T-helper 17 cell (primary cell): ENCODE measurements around the gene CRLF2. TPM values are rescaled to one million over a fixed set of nuclear protein-coding genes. Genes with fewer than 3 reads are reported as not detected.
A peak's percentile ranks its signal among the peaks of the same experiment; 100 is the strongest.
"Not testable (repeated sequence)": the region's sequence is repeated elsewhere in the genome, so short reads cannot be mapped to it uniquely, and the experiment has no call there.

ENCODE experiments used
- ATAC-seq: fragments of 150-1000 bp; cut with Tn5 transposase; 2 replicates; pipeline ENCODE4 v1.10.0; 2021; ENCODE audit warnings: mild to moderate bottlenecking, moderate library complexity
- DNase-seq, 3 donors: peaks; one replicate each; pipeline versions ENCODE4 v3.0.0 to v3.0.0-alpha.2; 2020 to 2021
- H3K9me3 ChIP-seq: one replicate; pipeline ENCODE4 v1.7.0; 2013; ENCODE audit warnings: low read length, mild to moderate bottlenecking; ENCODE audit not compliant: control insufficient read depth, poor library complexity, severe bottlenecking
- H3K27ac Mint-ChIP-seq: one replicate; pipeline ENCODE4 v1.8.0; 2022; ENCODE audit warnings: mild to moderate bottlenecking, moderate library complexity, mixed read lengths
- H3K27me3 Mint-ChIP-seq: one replicate; pipeline ENCODE4 v1.8.0; 2022; ENCODE audit warnings: mixed read lengths
- H3K36me3 Mint-ChIP-seq: one replicate; pipeline ENCODE4 v1.8.0; 2022; ENCODE audit warnings: low read depth, mixed read lengths
- H3K4me1 Mint-ChIP-seq: one replicate; pipeline ENCODE4 v1.8.0; 2022; ENCODE audit warnings: mild to moderate bottlenecking, mixed read lengths
- H3K4me3 Mint-ChIP-seq: one replicate; pipeline ENCODE4 v1.8.0; 2022; ENCODE audit warnings: mild to moderate bottlenecking, moderate library complexity, mixed read lengths
- total RNA-seq, 4 donors: library from RNA in 2 of 4; stranded (reverse) in 2 of 4; gene quantifications; one replicate each; pipeline ENCODE4 v1.2.3 and lab custom pipeline; 2022 to 2026

The CRLF2 gene
- total RNA-seq, 2 donors from 2014 or later: 0.26 to 0.40 TPM

- no peaks in the 10 kb centered on the region for H3K9me3 ChIP-seq
- Mint-ChIP-seq H3K4me3 (no peak overlapping the region), H3K27ac (peak overlapping the region; percentile 39), H3K27me3 (peaks cover 12% of the 10 kb centered on the region), H3K36me3 (no peaks in the 10 kb centered on the region), H3K4me1 (no peaks in the 10 kb centered on the region)
- ATAC-seq: no peak
- DNase-seq: no peak
Measured at GRCh38 chrX:1170243-1170642, 42.2 kb downstream of the CRLF2 start.

- Mint-ChIP-seq H3K4me1 (no peaks in the 10 kb centered on the region), H3K27me3 (peaks cover 12% of the 10 kb centered on the region), H3K27ac (no peak overlapping the region), H3K36me3 (no peaks in the 10 kb centered on the region), H3K4me3 (no peak overlapping the region)
- no peaks in the 10 kb centered on the region for H3K9me3 ChIP-seq
- no peak for ATAC-seq
- DNase-seq: no peak
Measured at GRCh38 chrX:1169189-1169588, 43.3 kb downstream of the CRLF2 start.

GRCh38 chrX:1167918-1168481 lies 44.4 kb downstream of the CRLF2 start:
- no peak for ATAC-seq
- Mint-ChIP-seq H3K36me3 (peaks cover 4% of the 10 kb centered on the region), H3K27me3 (peaks cover 18% of the 10 kb centered on the region), H3K4me3 (no peak overlapping the region), H3K4me1 (peaks cover 2% of the 10 kb centered on the region), H3K27ac (no peak overlapping the region)
- H3K9me3 ChIP-seq: no peaks in the 10 kb centered on the region
- DNase-seq: no peak

- peaks cover 4% of the 10 kb centered on the region for H3K36me3 Mint-ChIP-seq
- peaks cover 18% of the 10 kb centered on the region for H3K27me3 Mint-ChIP-seq
- ATAC-seq (no peak), DNase-seq (no peak)
- H3K9me3 ChIP-seq: no peaks in the 10 kb centered on the region
- H3K27ac Mint-ChIP-seq: no peak overlapping the region
- H3K4me3 Mint-ChIP-seq: no peak overlapping the region
- H3K4me1 Mint-ChIP-seq: peaks cover 2% of the 10 kb centered on the region
Measured at GRCh38 chrX:1167466-1167865, 45.0 kb downstream of the CRLF2 start.

GRCh38 chrX:1165535-1166196 lies 46.8 kb downstream of the CRLF2 start:
- ATAC-seq (peak; percentile 20), DNase-seq (no peak)
- Mint-ChIP-seq H3K27ac (no peak overlapping the region), H3K36me3 (peaks cover 4% of the 10 kb centered on the region), H3K4me1 (peaks cover 2% of the 10 kb centered on the region), H3K4me3 (no peak overlapping the region), H3K27me3 (peaks cover 10% of the 10 kb centered on the region)
- no peaks in the 10 kb centered on the region for H3K9me3 ChIP-seq

GRCh38 chrX:1164322-1165288 lies 47.8 kb downstream of the CRLF2 start:
- DNase-seq (no peak), ATAC-seq (no peak)
- Mint-ChIP-seq H3K27me3 (peaks cover 6% of the 10 kb centered on the region), H3K36me3 (peaks cover 4% of the 10 kb centered on the region), H3K4me3 (peak overlapping the region; percentile 22), H3K27ac (no peak overlapping the region), H3K4me1 (peaks cover 2% of the 10 kb centered on the region)
- H3K9me3 ChIP-seq: no peaks in the 10 kb centered on the region

GRCh38 chrX:1163231-1163630 lies 49.2 kb downstream of the CRLF2 start:
- H3K36me3 Mint-ChIP-seq: peaks cover 4% of the 10 kb centered on the region
- ATAC-seq: no peak
- DNase-seq: no peak
- H3K27me3 Mint-ChIP-seq: peaks cover 6% of the 10 kb centered on the region
- peak overlapping the region; percentile 49 for H3K4me3 Mint-ChIP-seq
- H3K27ac Mint-ChIP-seq: no peak overlapping the region
- peaks cover 2% of the 10 kb centered on the region for H3K4me1 Mint-ChIP-seq
- H3K9me3 ChIP-seq: no peaks in the 10 kb centered on the region

- Mint-ChIP-seq H3K36me3 (peaks cover 4% of the 10 kb centered on the region), H3K4me1 (peaks cover 2% of the 10 kb centered on the region), H3K27me3 (peaks cover 6% of the 10 kb centered on the region), H3K27ac (no peak overlapping the region), H3K4me3 (no peak overlapping the region)
- ATAC-seq (no peak), DNase-seq (no peak)
- no peaks in the 10 kb centered on the region for H3K9me3 ChIP-seq
Measured at GRCh38 chrX:1162119-1162916, 50.1 kb downstream of the CRLF2 start.

GRCh38 chrX:1159548-1159947 lies 52.9 kb downstream of the CRLF2 start:
- peaks cover 2% of the 10 kb centered on the region for H3K4me1 Mint-ChIP-seq
- no peak overlapping the region for H3K4me3 Mint-ChIP-seq
- ATAC-seq (no peak), DNase-seq (no peak)
- H3K27ac Mint-ChIP-seq: no peak overlapping the region
- H3K27me3 Mint-ChIP-seq: peaks cover 6% of the 10 kb centered on the region
- H3K36me3 Mint-ChIP-seq: peaks cover 4% of the 10 kb centered on the region
- no peaks in the 10 kb centered on the region for H3K9me3 ChIP-seq

GRCh38 chrX:1156681-1157455 lies 55.6 kb downstream of the CRLF2 start:
- not testable (repeated sequence) for H3K27ac Mint-ChIP-seq, H3K36me3 Mint-ChIP-seq, H3K4me3 Mint-ChIP-seq, DNase-seq, H3K4me1 Mint-ChIP-seq, ATAC-seq, H3K27me3 Mint-ChIP-seq, H3K9me3 ChIP-seq

- Mint-ChIP-seq H3K4me1 (no peaks in the 10 kb centered on the region), H3K36me3 (peaks cover 2% of the 10 kb centered on the region), H3K27me3 (peaks cover 5% of the 10 kb centered on the region), H3K4me3 (no peak overlapping the region), H3K27ac (no peak overlapping the region)
- ATAC-seq (no peak), DNase-seq (no peak)
- no peaks in the 10 kb centered on the region for H3K9me3 ChIP-seq
Measured at GRCh38 chrX:1153940-1154339, 58.5 kb downstream of the CRLF2 start.

- DNase-seq: no peak
- H3K4me3 Mint-ChIP-seq: no peak overlapping the region
- H3K4me1 Mint-ChIP-seq: no peaks in the 10 kb centered on the region
- no peaks in the 10 kb centered on the region for H3K9me3 ChIP-seq
- no peak overlapping the region for H3K27ac Mint-ChIP-seq
- no peak for ATAC-seq
- H3K36me3 Mint-ChIP-seq: peaks cover 2% of the 10 kb centered on the region
- peaks cover 7% of the 10 kb centered on the region for H3K27me3 Mint-ChIP-seq
Measured at GRCh38 chrX:1152090-1152489, 60.4 kb downstream of the CRLF2 start.
